Measurements from ENCODE around the gene TRNAU1AP. TPM values are rescaled to one million over a fixed set of nuclear protein-coding genes. Genes with fewer than 3 reads are reported as not detected.

TRNAU1AP gene
- total and polyA plus RNA-seq, 10 of the 15 experiments (the other 5 are each of a cell fraction or from before 2014, with no cell fraction given): 24.3 to 67.0 (median 31.8) TPM

DNA sequence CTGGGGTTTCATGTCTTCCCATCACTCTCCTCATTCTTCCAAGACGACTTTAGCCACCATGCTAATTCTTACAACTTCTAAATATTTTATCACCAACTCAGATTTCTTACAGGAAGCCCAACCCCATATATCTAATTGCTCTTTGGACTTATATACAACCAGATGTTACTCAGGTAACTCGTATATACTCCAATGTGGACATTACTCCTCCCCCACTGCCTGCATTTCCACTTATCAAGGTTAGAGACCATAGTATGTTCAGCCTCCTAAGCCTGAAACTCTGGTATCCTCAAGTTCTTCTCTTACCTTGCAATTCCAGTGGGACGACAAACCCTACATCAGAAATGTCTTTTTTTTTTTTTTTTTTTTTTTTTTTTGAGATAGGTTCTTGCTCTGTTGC is 49.8 kb upstream of the TRNAU1AP start:
- Histone ChIP-seq H3K79me2 (ENCODE audit: control insufficient read depth, insufficient read depth, low read length) (peaks cover 30% of the 10 kb centered on the region), H3K4me2 (ENCODE audit: control insufficient read depth, insufficient read depth) (no peak overlapping the region), H3K9ac (ENCODE audit: control insufficient read depth, insufficient read depth, low read length) (no peak overlapping the region), H2AFZ (ENCODE audit: control insufficient read depth, low read depth, low read length) (no peak overlapping the region), H3K27ac (ENCODE audit: control insufficient read depth, insufficient read depth) (no peak overlapping the region), H3K27me3 (replicated peaks in 1 of 2; ENCODE audit: control insufficient read depth in 2 of 2, insufficient read depth in 2 of 2, low read length in 1 of 2) (no peaks in the 10 kb centered on the region), H3K4me3 (no peak overlapping the region), H3K4me1 (ENCODE audit: control insufficient read depth, insufficient read depth, low read length) (no peaks in the 10 kb centered on the region), H3K36me3 (ENCODE audit: control insufficient read depth in 2 of 2, insufficient read depth in 2 of 2, low read length in 1 of 2) (peaks cover 2 to 9% of the 10 kb centered on the region in 2 experiments), H3K9me3 (replicated peaks; ENCODE audit: control insufficient read depth, insufficient read depth, low read length) (no peaks in the 10 kb centered on the region), H4K20me1 (ENCODE audit: control insufficient read depth, insufficient read depth) (no peaks in the 10 kb centered on the region)
- DNase-seq (ENCODE audit: low read depth, low spot score) (no peak), FAIRE-seq (no peak), ATAC-seq (no peak)
- intact Hi-C loops (cut with micrococcal nuclease; ENCODE audit: unreplicated experiment): no loop called here
- POLR2A ChIA-PET: interaction anchor here (0.7 kb wide), 1 partner anchor 50 kb away, joined by 10 read pairs; no protein-coding TSS in a partner anchor
- SMC1A ChIA-PET (ENCODE audit: uncharacterized antibody, unreplicated experiment): interaction anchor here (1.5 kb wide), 1 partner anchor 143 kb away, joined by 5 read pairs; no protein-coding TSS in a partner anchor
- CTCF ChIA-PET: no interaction called here
- in situ Hi-C loops (cut with MboI): no loop called here
- 64% methylated on average over 3 of the region's 3 CpGs for WGBS (ENCODE audit: insufficient coverage, insufficient replicate concordance, low lambda C conversion rate, missing lambda C conversion rate)
- TF ChIP-seq ZNF622 (IDR thresholded peaks at IDR 0.05): no peak
- TF ChIP-seq, protein P1, sequence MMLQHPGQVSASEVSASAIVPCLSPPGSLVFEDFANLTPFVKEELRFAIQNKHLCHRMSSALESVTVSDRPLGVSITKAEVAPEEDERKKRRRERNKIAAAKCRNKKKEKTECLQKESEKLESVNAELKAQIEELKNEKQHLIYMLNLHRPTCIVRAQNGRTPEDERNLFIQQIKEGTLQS (IDR thresholded peaks at IDR 0.05; ENCODE audit: borderline replicate concordance, extremely low read depth, low read depth, low read length): no peak
- no peak for TF ChIP-seq ZSCAN29 (IDR thresholded peaks at IDR 0.05)
- TF ChIP-seq GATAD2B (conservative IDR thresholded peaks at IDR 0.05; ENCODE audit: low read depth): no peak
- TF ChIP-seq ZBED1 (IDR thresholded peaks at IDR 0.05; ENCODE audit: borderline replicate concordance): no peak
- TF ChIP-seq PAX8 (IDR thresholded peaks at IDR 0.05): no peak
- TF ChIP-seq MEF2A (IDR thresholded peaks at IDR 0.05; ENCODE audit: insufficient read depth, low read depth, low read length): no peak
- TF ChIP-seq, protein P2, sequence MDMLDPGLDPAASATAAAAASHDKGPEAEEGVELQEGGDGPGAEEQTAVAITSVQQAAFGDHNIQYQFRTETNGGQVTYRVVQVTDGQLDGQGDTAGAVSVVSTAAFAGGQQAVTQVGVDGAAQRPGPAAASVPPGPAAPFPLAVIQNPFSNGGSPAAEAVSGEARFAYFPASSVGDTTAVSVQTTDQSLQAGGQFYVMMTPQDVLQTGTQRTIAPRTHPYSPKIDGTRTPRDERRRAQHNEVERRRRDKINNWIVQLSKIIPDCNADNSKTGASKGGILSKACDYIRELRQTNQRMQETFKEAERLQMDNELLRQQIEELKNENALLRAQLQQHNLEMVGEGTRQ (IDR thresholded peaks at IDR 0.05; ENCODE audit: borderline replicate concordance, low read depth, low read length): no peak
- no peak for TF ChIP-seq IRF4 (IDR thresholded peaks at IDR 0.05; ENCODE audit: low read depth, low read length)
- no TSS peak for BruUV-seq (replicated peaks)
- RAD21 ChIA-PET (ENCODE audit: unreplicated experiment): no interaction called here

Data from GM12878 (cell line).